DMS153 treated with DMSO at 0.1 percent for 48 hours (cell line): Measurements from ENCODE around the gene FMN1.
A peak's percentile ranks its signal among the peaks of the same experiment; 100 is the strongest.

Source experiments
- DNase-seq: peaks from one replicate; lab custom pipeline; 2025; ENCODE audit not compliant: unreplicated experiment; lab: John Stamatoyannopoulos, UW

The FMN1 gene

DNA sequence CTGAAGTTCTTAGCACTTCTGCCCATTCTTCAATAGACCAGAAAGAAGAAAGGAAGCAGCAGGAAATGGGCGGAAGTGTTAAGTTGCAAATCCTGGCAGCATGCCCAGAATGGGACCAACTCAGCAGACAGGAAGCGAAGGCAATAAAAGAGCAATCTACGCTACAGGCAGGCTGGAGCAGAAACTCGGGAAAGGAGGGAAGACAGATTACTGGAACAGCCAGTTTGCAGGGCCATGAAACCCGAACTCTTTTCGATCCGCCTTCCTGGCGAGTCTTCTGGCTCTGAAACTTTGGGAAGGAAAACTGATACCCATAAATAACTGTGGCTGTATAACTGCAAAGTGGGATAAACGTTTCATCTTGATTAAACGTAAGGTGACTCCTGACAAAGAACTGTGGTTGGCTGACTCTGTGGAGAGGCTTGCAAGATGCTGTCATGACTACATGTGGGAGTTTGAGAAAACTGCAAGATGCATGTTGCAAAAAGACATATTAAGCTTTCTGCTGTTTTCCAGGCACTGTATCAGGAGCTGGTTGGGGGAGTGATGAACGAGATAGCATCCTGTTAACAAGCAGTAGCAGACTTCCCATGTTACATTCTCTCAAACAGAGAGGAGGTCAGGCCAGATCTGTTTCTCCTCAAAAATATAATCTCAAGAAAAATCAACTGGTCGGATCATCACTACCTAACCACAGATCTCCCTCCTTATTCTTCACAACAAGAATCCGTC lies 67.8 kb downstream of the FMN1 start:
- peak; percentile 45 for DNase-seq

DNA sequence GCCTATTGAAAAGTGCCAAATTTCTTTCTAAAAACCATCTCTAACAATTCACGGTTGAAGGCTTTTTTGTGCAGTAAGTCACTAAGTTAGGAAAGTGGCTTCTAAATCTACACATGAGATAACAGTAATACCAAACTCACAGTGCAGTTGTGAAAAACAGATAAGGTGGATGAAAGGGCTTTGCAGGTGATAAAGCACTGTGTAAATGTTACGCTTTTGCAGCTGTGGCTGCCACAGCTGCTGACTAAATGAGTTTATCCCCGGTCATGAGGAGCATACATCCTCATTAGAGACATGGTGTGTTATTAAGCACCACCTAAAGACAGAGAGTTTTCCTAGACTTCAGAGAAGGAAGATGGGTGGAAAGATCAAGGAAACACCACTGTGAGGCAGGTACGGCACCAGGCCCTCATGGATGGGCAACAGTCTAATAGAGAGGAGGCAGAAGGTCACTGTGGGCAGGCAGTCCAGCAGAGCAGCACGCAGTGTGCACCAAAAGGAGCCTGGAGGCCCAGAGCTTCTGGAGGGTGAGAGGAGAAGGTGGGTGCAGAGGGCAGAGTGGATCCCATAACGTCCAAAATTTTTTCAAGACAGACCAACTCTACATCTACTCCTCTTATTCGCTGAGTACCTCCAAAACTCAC lies 68.5 kb downstream of the FMN1 start:
- no peak for DNase-seq

GRCh38 chr15:33124811-33125210 lies 69.7 kb downstream of the FMN1 start:
- DNase-seq: no peak

DNA sequence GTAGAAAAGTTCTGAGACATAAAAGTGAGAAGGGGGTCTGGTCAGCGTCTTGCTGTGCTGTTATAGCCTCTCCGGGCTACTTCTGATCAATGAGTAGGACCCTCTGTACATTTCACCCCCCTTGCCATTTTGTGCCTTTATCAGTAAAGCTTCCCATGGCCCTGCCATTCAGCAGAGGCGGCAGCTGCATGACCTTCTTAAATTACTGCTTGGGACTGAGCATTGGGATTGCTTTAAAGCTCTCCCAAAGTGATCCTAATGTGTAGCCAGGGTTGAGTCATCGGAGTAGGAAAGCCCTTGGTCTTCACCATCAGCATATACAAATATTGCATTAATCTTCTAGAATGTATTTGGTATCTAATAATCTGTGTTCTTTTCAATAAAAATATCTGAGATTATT lies 70.2 kb downstream of the FMN1 start:
- no peak for DNase-seq

DNA sequence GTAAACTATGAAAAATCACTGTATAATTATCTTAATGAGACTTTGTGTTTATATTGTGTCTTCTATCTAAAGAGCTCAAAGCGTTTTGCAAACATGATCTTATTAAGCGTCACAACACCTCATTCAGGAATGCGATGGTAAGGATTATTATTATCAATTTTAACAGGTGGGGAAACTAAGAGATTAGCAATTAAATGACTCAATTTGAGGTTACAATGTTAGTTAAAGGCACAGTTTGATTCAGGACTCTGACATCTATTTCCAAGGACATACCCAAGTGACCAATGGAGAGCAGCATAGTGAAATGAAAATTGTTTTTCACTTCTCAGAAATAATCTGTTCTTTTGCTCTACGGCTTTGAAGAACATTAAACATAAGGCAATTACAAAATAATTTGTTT lies 74.6 kb downstream of the FMN1 start:
- DNase-seq: no peak

- DNase-seq: no peak
These were observed 75.2 kb downstream of the FMN1 start for GRCh38 chr15:33119273-33119672.

DNA sequence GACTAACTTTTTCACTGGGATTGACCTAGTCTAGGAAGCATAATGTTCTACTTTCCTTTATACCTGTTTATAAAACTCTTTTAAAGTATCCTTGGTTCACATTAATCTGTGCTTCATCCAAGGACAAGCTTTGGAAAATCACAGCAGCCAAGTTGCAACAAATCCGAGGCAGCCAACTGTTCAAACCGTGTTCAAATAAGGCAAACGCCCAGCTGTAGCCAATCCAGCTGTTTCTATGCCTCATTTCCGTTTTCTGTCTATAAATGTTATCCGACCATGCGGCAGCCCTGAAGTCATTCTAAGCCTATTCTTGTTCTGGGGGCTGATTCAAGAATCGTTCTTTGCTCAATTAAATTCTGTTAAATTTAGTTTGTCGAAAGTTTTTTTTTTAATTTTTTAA lies 78.3 kb downstream of the FMN1 start:
- DNase-seq: no peak

- no peak for DNase-seq
These were observed 79.2 kb downstream of the FMN1 start for GRCh38 chr15:33115191-33115861.

GRCh38 chr15:33114374-33114717 lies 80.2 kb downstream of the FMN1 start:
- no peak for DNase-seq

DNA sequence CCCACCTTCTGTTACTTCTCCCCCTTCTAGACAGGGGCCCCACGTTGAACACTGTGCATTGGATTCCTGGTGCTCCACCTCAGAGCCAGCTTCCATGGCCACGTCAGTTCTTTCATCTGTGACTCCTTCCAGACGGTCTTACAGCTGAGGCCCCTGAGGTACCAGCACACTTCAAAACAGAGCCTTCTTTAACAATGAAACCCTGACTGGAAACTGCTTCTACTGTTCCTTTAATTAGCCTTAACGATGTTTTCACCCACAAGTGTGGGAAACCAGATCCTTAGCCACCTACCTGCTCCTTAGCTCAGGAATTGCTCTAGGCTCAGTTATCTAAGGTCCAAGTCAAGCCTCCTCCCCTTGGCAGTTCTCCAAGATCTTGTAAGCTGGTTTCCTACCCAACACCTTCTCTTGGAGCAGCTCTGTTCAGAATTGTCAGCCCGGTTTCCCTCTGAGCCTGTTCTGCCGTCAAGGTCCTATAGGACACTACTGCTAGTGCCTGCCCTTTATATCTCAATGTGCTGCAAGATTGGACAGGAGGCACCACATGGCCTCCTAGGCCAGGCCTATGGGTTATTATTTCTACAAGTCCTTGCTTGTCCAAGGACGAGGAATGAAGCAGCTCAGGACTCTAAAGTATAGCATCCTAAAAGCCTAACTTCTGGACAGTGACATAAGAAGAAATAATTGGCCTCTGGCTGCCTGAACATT lies 80.7 kb downstream of the FMN1 start:
- no peak for DNase-seq

- DNase-seq: no peak
These were observed 81.9 kb downstream of the FMN1 start for GRCh38 chr15:33112541-33113105.

- DNase-seq: no peak
These were observed 83.5 kb downstream of the FMN1 start for GRCh38 chr15:33111041-33111451.

DNA sequence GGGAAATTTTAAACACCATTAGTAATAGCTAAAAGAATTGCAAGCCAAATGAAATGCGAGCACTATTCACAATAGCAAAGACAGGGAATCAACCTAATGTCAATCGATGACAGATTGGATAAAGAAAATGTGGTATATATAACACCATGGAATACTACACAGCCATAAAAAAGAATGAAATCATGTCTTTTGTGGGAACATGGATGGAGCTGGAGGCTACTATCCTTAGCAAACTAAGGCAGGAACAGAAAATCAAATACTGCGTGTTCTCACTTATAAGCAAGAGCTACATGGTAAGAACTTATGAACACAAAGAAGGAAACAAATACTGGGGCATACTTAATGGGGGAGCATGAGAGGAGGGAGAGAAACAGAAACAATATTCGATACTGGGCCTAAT lies 85.2 kb downstream of the FMN1 start:
- DNase-seq: no peak

DNA sequence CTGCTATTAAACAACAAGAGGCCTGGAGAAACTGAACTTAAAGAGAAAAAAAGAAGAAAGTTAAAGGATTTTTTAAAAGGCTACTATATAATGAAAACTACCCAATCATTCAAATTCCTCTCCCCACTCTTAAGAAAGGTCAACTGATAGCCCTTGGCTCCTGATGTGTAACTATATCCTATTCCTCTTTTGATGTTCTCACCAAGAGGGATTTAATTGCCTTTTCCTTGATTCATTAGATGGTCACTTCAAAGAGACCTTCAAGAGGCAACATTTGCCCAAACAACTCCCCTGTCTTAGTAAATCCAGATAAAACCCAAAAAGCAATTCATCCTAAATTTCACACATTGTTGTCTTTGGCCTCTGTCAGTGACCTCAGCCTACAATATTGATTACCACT lies 86.0 kb downstream of the FMN1 start:
- DNase-seq: no peak

DNA sequence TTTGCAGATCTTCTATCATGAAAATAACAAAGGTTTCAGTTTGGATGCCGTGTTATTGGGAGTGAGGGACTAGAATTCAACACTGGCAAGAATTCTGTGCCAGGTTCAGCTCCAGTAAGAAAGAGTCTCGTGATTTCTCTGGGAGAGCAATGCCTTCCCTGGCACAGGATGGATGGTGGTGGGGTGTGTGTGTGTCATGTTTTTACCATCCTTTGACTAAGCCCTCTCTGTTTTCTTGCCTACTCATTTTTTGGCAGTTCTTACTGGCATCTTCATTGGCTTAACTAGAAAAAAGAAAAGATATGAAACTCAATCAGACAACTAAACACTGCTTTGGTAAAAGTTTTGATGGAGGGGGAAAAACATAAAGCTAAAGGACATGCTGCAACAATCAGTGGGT lies 86.6 kb downstream of the FMN1 start:
- DNase-seq: no peak

DNA sequence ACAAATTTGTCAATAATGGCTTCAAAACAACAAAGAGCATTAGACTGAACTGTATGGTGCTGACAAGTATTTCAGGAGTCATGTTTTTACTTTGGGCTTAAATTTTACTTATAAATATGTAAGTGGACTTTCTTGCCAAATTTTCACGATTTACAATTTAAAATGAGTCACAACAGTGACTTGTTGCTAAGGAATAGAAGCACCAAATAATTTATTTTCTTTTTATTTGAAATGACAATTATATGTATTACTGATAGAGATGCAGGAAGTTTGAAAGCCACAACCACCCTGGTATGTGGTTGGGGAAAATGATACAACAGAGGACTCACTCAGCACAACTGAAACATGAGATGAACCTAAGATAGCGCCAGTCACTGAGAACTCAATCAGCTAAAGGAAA lies 90.3 kb downstream of the FMN1 start:
- DNase-seq: no peak

- DNase-seq: no peak
These were observed 93.5 kb downstream of the FMN1 start for GRCh38 chr15:33101036-33101435.

DNA sequence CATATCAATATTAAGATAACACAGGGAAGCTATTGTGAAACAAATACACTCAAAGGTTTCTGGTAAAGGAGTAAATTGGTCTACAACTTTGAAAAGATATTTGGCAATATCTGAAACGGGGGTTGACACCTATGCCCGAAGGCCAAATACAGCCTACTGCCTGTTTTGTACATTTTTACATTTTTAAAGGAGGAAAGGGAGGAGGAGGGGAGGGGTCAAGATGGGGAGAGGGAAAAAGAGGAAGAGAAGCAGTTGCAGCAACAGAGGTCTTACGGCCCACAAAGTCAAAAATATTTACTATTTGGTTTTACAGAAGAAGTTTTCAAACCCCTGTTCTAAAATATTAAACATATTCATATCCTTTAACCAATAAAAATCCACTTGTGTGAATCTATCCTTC lies 94.2 kb downstream of the FMN1 start:
- no peak for DNase-seq

GRCh38 chr15:33099739-33100138 lies 94.8 kb downstream of the FMN1 start:
- no peak for DNase-seq

DNA sequence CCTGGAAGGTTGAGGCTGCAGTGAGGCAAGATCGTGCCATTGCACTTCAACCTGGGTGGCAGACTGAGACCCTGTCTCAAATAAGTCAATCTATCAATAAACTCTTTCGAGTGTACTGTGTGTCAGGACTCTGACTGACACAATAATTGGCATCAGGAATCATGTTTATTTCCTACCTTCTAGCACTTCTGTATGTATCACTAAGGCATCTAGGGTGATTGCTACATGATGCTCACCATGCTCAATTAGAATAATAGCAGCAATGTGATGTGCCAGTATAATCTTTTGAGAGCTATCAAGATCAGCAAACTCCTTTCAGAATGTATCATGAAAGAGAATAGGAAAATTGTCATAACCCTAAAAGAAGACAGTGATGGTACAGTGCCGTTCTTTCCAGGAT lies 95.3 kb downstream of the FMN1 start:
- DNase-seq: no peak
